K562 (cell line): ENCODE data around the gene ANKRD12. TPM values are rescaled to one million over a fixed set of nuclear protein-coding genes. Genes with fewer than 3 reads are reported as not detected.

ENCODE experiments used
- ATAC-seq: fragments of 200-7000 bp; cut with Tn5 transposase; 3 replicates; pipeline ENCODE4 v1.9.1; 2020; ENCODE audit warnings: moderate library complexity
- BruUV-seq: library from RNA; stranded (reverse); fragments of 400-500 nt; replicated peaks from 2 replicates; lab custom pipeline; 2021; lab: Mats Ljungman, UMichigan
- CTCF ChIA-PET: fragments of 300-600 bp; formaldehyde crosslinking; extraction: SDS; loops from one replicate; lab custom pipeline; 2021; ENCODE audit warnings: low intra/inter-chr PET ratio; lab: Yijun Ruan, JAX
- POLR2A ChIA-PET: fragments of 300-600, 350-650 bp; sonication (Branson Sonifier 250); formaldehyde crosslinking; extraction: SDS; loops from one replicate; lab custom pipeline; 2021; ENCODE audit warnings: antibody characterized with exemption, inconsistent platforms; lab: Yijun Ruan, JAX
- DNase-seq, 4 experiments: peaks; one replicate each; pipeline versions ENCODE4 v3.0.0 to v3.0.0-alpha.2; 2011 to 2018; ENCODE audit warnings: low spot score in 3 of 4, mixed read lengths in 3 of 4; ENCODE audit errors: extremely low read depth in 1 of 4
- FAIRE-seq: peaks from 2 replicates; lab custom pipeline; 2011; peaks lifted over from hg19 to GRCh38; lab: Jason Lieb, UNC
- H2AFZ ChIP-seq: 2 replicates; pipeline ENCODE4 v1.6.0; 2011; ENCODE audit warnings: low read depth, low read length, control low read depth, inconsistent platforms
- H3K27ac ChIP-seq: fragments of 200-600 bp; 3 replicates; pipeline ENCODE4 v1.8.0; 2011; ENCODE audit warnings: low read depth, mild to moderate bottlenecking, control low read depth, inconsistent platforms, low read length, moderate library complexity, mixed read lengths; ENCODE audit errors: extremely low read depth
- H3K27me3 ChIP-seq, 2 experiments: fragments of 300-600 bp in 1 of 2; 2 replicates in 1 of 2; 3 replicates in 1 of 2; pipeline versions ENCODE4 v1.6.0 to v1.8.0; 2011; ENCODE audit warnings: inconsistent platforms in 2 of 2, low read length in 2 of 2, mild to moderate bottlenecking in 1 of 2, mixed read lengths in 1 of 2, moderate library complexity in 1 of 2; ENCODE audit not compliant: control insufficient read depth in 2 of 2, insufficient read depth in 2 of 2
- H3K36me3 ChIP-seq: fragments of 300-600 bp; 3 replicates; pipeline ENCODE4 v1.8.0; 2011; ENCODE audit warnings: mild to moderate bottlenecking, low read length, inconsistent platforms; ENCODE audit not compliant: control insufficient read depth, insufficient read depth
- H3K4me1 ChIP-seq, 2 experiments: fragments of 200-600 bp in 1 of 2; replicated peaks in 1 of 2; 2 replicates in 1 of 2; 3 replicates in 1 of 2; pipeline versions ENCODE4 v1.5.1 to v1.8.0; 2011; ENCODE audit warnings: inconsistent platforms in 2 of 2, low read length in 2 of 2, mild to moderate bottlenecking in 1 of 2, mixed read lengths in 1 of 2, moderate library complexity in 1 of 2; ENCODE audit not compliant: control insufficient read depth in 2 of 2, insufficient read depth in 2 of 2
- H3K4me2 ChIP-seq: 2 replicates; pipeline ENCODE4 v1.6.1; 2011; ENCODE audit warnings: low read length, control low read depth, inconsistent platforms, mixed read lengths; ENCODE audit not compliant: insufficient read depth
- H3K4me3 ChIP-seq: fragments of 200-600 bp; sonication (generic), shearing (Covaris generic); 2 replicates; pipeline ENCODE4 v1.5.1; 2016; ENCODE audit warnings: control low read depth, inconsistent platforms
- H3K79me2 ChIP-seq: fragments of 200-600 bp; 3 replicates; pipeline ENCODE4 v1.8.0; 2011; ENCODE audit warnings: low read length, inconsistent platforms; ENCODE audit not compliant: control insufficient read depth, insufficient read depth
- H3K9ac ChIP-seq, 2 experiments: 2 replicates each; pipeline versions ENCODE4 v1.6.0 to v1.6.1; 2011; ENCODE audit warnings: low read depth in 2 of 2, low read length in 2 of 2, control low read depth in 1 of 2, inconsistent platforms in 1 of 2, mild to moderate bottlenecking in 1 of 2, mixed read lengths in 1 of 2; ENCODE audit not compliant: insufficient read depth in 1 of 2
- H3K9me1 ChIP-seq: one replicate; pipeline ENCODE4 v1.6.0; 2011; ENCODE audit warnings: inconsistent platforms, mild to moderate bottlenecking, low read length, moderate library complexity; ENCODE audit not compliant: control insufficient read depth, insufficient read depth
- H3K9me3 ChIP-seq: replicated peaks from 2 replicates; pipeline ENCODE4 v1.5.1; 2011; ENCODE audit warnings: low read depth, low read length, inconsistent platforms; ENCODE audit not compliant: control insufficient read depth, insufficient read depth
- H4K20me1 ChIP-seq: replicated peaks from 2 replicates; pipeline ENCODE4 v1.6.1; 2011; ENCODE audit warnings: low read length, inconsistent platforms, mixed read lengths; ENCODE audit not compliant: control insufficient read depth, insufficient read depth
- CBX1 ChIP-seq: sonication (generic); IDR thresholded peaks from 2 replicates; pipeline ENCODE4 v1.6.1; 2016; ENCODE audit warnings: antibody characterized with exemption, low read depth, mild to moderate bottlenecking
- CHD4 ChIP-seq: fragments of 200-600 bp; sonication (generic); IDR thresholded peaks from 3 replicates; pipeline ENCODE4 v1.6.1; 2012; ENCODE audit warnings: low read depth, mild to moderate bottlenecking, mixed read lengths, low read length, inconsistent platforms; ENCODE audit not compliant: insufficient read depth, insufficient replicate concordance, poor library complexity, severe bottlenecking
- ETV5 ChIP-seq: sonication (generic); formaldehyde crosslinking; IDR thresholded peaks from 2 replicates; pipeline ENCODE4 v1.4.0; 2020; ENCODE audit warnings: low read depth, mild to moderate bottlenecking, missing genetic modification reagents
- GABPB1 ChIP-seq: sonication (generic); formaldehyde crosslinking; IDR thresholded peaks from 2 replicates; pipeline ENCODE4 v1.8.0; 2022; ENCODE audit warnings: mild to moderate bottlenecking, missing genetic modification reagents
- HCFC1 ChIP-seq: IDR thresholded peaks from 2 replicates; pipeline ENCODE4 v1.6.1; 2012; ENCODE audit warnings: low read depth, low read length, improper control_type of control experiment
- HNRNPUL1 ChIP-seq: fragments of 200-400 bp; formaldehyde crosslinking; IDR thresholded peaks from 2 replicates; pipeline ENCODE4 v1.6.1; 2017; ENCODE audit warnings: low read length
- MAFG ChIP-seq: fragments of 450-650 bp; conservative IDR thresholded peaks from 2 replicates; pipeline ENCODE4 v1.6.1; 2016; ENCODE audit warnings: missing genetic modification characterization, missing compliant biosample characterization
- MAFK ChIP-seq: IDR thresholded peaks from 2 replicates; pipeline ENCODE4 v1.6.1; 2011; ENCODE audit warnings: low read length, improper control_type of control experiment
- MITF ChIP-seq: IDR thresholded peaks from 2 replicates; pipeline ENCODE4 v1.6.1; 2014; ENCODE audit warnings: antibody characterized with exemption
- MTA1 ChIP-seq: fragments of 450-650 bp; IDR thresholded peaks from 2 replicates; pipeline ENCODE4 v1.6.1; 2017; ENCODE audit warnings: borderline replicate concordance
- NRF1 ChIP-seq, 2 experiments: fragments of 450-650 bp; IDR thresholded peaks in 1 of 2; conservative IDR thresholded peaks in 1 of 2; 2 replicates each; pipeline ENCODE4 v1.6.1; 2014; ENCODE audit warnings: mild to moderate bottlenecking in 2 of 2
- PHF8 ChIP-seq: fragments of 200-600 bp; sonication (generic); IDR thresholded peaks from 2 replicates; pipeline ENCODE4 v1.6.1; 2012; ENCODE audit warnings: mixed run types, mild to moderate bottlenecking, inconsistent platforms, low read length, moderate library complexity, borderline replicate concordance
- SRSF9 ChIP-seq: fragments of 200-400 bp; formaldehyde crosslinking; IDR thresholded peaks from 2 replicates; pipeline ENCODE4 v1.6.1; 2017; ENCODE audit warnings: low read depth, low read length, borderline replicate concordance
- SUPT5H ChIP-seq: fragments of 450-650 bp; IDR thresholded peaks from 2 replicates; pipeline ENCODE4 v1.6.1; 2016
- TAF1 ChIP-seq: IDR thresholded peaks from 2 replicates; pipeline ENCODE4 v1.6.1; 2011; ENCODE audit warnings: mild to moderate bottlenecking, low read length, moderate library complexity; ENCODE audit not compliant: insufficient read depth, control insufficient read depth, severe bottlenecking; ENCODE audit errors: extremely low read depth
- TAL1 ChIP-seq: fragments of 450-650 bp; IDR thresholded peaks from 2 replicates; pipeline ENCODE4 v1.6.1; 2016; ENCODE audit warnings: mild to moderate bottlenecking
- TSC22D4 ChIP-seq: fragments of 450-650 bp; IDR thresholded peaks from 2 replicates; pipeline ENCODE4 v1.6.1; 2016; ENCODE audit warnings: missing genetic modification characterization, missing biosample characterization, control low read depth
- XRCC4 ChIP-seq: IDR thresholded peaks from one replicate; pipeline ENCODE4 v1.6.1; 2011; ENCODE audit not compliant: insufficient read depth, insufficient read length; ENCODE audit errors: extremely low read depth
- ZNF644 ChIP-seq: fragments of 200-800 bp; sonication (Bioruptor generic); IDR thresholded peaks from 2 replicates; pipeline ENCODE4 v1.6.1; 2016; ENCODE audit warnings: low read depth, missing genetic modification characterization, missing compliant biosample characterization
- WGBS: fragments of 100-300 bp; shearing (Covaris generic); methylation state at CpG from one replicate; pipeline ENCODE4 v1.1.6; 2016; ENCODE audit warnings: low coverage, mixed read lengths; ENCODE audit not compliant: insufficient coverage; ENCODE audit errors: missing lambda C conversion rate; 5-methylcytosine and 5-hydroxymethylcytosine counted together
- in situ Hi-C: fragments of 300-500 bp; cut with MboI; formaldehyde crosslinking; loops from 4 replicates; pipeline ENCODE4 v1.15.0; 2018; ENCODE audit warnings: inconsistent platforms, mixed read lengths
- intact Hi-C: fragments of 100-400 bp; cut with micrococcal nuclease; formaldehyde crosslinking; loops from 2 replicates; pipeline ENCODE4 v1.14.2; 2022
- polyA plus RNA-seq, 8 experiments: library from polyadenylated mRNA; depleted of rRNA in 4 of 8; stranded (reverse) in 5 of 8; unstranded in 3 of 8; fragments of >200 nt; fragmentation: Nextera tagmentation in 2 of 8; fragmentation: Illumina TruSeq in 1 of 8; extraction: Ambion mirVana in 2 of 8; extraction: Trizol in 1 of 8; gene quantifications; 2 replicates each; pipeline versions ENCODE4 v1.2.1 to v1.2.3, GENCODE V29; 2011 to 2014; ENCODE audit warnings: inconsistent platforms in 1 of 8, missing spikeins in 1 of 8
- total RNA-seq, 7 experiments: library from RNA; depleted of rRNA in 6 of 7; stranded (reverse); fragments of >200 nt in 6 of 7; fragmentation: Illumina TruSeq in 2 of 7; extraction: Trizol in 2 of 7; gene quantifications; 2 replicates each; pipeline versions ENCODE4 v1.2.1 to v1.2.3, GENCODE V29; 2011 to 2021; ENCODE audit warnings: low replicate concordance in 1 of 7
- TF ChIP-seq, protein P1 (sequence below): fragments of 250-450 bp; sonication (Bioruptor Pico); IDR thresholded peaks from 2 replicates; pipeline ENCODE4 v1.5.0; 2021
- TF ChIP-seq, protein P2 (sequence below): fragments of 250-450 bp; sonication (Bioruptor Pico); IDR thresholded peaks from 2 replicates; pipeline ENCODE4 v1.8.0; 2022; ENCODE audit warnings: moderate library complexity, mild to moderate bottlenecking, inconsistent platforms

ANKRD12 gene
- total and polyA plus RNA-seq, 9 of the 15 experiments (the other 6 are each of a cell fraction or from before 2014, with no cell fraction given), result 6.6 to 28.2 (median 16.0) TPM

GRCh38 chr18:9221661-9222060 is 85.1 kb downstream of the ANKRD12 start (continued):
- TF ChIP-seq MITF (no peak), ETV5 (no peak), NRF1 (conservative IDR thresholded peaks at IDR 0.05 in 1 of 2, IDR thresholded peaks at IDR 0.05 in 1 of 2) (no peak), TSC22D4 (no peak), ZNF644 (no peak)
- TF ChIP-seq, protein P1, sequence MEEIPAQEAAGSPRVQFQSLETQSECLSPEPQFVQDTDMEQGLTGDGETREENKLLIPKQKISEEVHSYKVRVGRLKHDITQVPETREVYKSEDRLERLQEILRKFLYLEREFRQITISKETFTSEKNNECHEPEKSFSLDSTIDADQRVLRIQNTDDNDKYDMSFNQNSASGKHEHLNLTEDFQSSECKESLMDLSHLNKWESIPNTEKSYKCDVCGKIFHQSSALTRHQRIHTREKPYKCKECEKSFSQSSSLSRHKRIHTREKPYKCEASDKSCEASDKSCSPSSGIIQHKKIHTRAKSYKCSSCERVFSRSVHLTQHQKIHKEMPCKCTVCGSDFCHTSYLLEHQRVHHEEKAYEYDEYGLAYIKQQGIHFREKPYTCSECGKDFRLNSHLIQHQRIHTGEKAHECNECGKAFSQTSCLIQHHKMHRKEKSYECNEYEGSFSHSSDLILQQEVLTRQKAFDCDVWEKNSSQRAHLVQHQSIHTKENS (CRISPR knock-in tag), result no peak

GRCh38 chr18:9223356-9223755 is 86.8 kb downstream of the ANKRD12 start:
- H3K27me3 ChIP-seq, result no peaks in the 10 kb centered on the region
- ChIA-PET POLR2A (no interaction called here), CTCF (interaction anchor here (0.6 kb wide), 1 partner anchor 393 kb away, joined by 3 read pairs; no protein-coding TSS in a partner anchor)
- no peaks in the 10 kb centered on the region for H3K9me3 ChIP-seq
- WGBS, result 96% methylated on average over 5 of the region's 5 CpGs
- no peak overlapping the region for H3K4me2 ChIP-seq
- H3K27ac ChIP-seq, result no peak overlapping the region
- DNase-seq (no peak), ATAC-seq (no peak), FAIRE-seq (no peak)
- intact Hi-C loops, result no loop called here
- no peak overlapping the region for H3K9ac ChIP-seq
- in situ Hi-C loops, result no loop called here
- H3K79me2 ChIP-seq, result no peaks in the 10 kb centered on the region
- no peaks in the 10 kb centered on the region for H4K20me1 ChIP-seq
- no TSS peak for BruUV-seq
- peaks cover 48% of the 10 kb centered on the region for H3K36me3 ChIP-seq
- H3K4me1 ChIP-seq, result no peaks in the 10 kb centered on the region
- H2AFZ ChIP-seq, result no peak overlapping the region
- no peak overlapping the region for H3K4me3 ChIP-seq
- H3K9me1 ChIP-seq, result no peaks in the 10 kb centered on the region
- TF ChIP-seq SRSF9 (no peak), MAFK (no peak), GABPB1 (CRISPR knock-in tag) (no peak), CHD4 (no peak), XRCC4 (no peak), HNRNPUL1 (no peak), PHF8 (no peak), CBX1 (no peak), TAF1 (no peak), MTA1 (no peak), TAL1 (no peak), MAFG (no peak), HCFC1 (no peak), SUPT5H (no peak)
- TF ChIP-seq, protein P2, sequence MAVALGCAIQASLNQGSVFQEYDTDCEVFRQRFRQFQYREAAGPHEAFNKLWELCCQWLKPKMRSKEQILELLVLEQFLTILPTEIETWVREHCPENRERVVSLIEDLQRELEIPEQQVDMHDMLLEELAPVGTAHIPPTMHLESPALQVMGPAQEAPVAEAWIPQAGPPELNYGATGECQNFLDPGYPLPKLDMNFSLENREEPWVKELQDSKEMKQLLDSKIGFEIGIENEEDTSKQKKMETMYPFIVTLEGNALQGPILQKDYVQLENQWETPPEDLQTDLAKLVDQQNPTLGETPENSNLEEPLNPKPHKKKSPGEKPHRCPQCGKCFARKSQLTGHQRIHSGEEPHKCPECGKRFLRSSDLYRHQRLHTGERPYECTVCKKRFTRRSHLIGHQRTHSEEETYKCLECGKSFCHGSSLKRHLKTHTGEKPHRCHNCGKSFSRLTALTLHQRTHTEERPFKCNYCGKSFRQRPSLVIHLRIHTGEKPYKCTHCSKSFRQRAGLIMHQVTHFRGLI (CRISPR knock-in tag), result no peak
